ENCODE measurements around the gene TLL1.

The TLL1 gene

GRCh38 chr4:165894159-165894558 is 21.1 kb downstream of the TLL1 start:
- DNase-seq (ENCODE audit: low spot score): no peak

- DNase-seq (ENCODE audit: low spot score): no peak
Observed at GRCh38 chr4:165905405-165906027, 32.5 kb downstream of the TLL1 start.

GRCh38 chr4:165906272-165906671 is 33.2 kb downstream of the TLL1 start:
- no peak for DNase-seq (ENCODE audit: low spot score)

GRCh38 chr4:165909947-165910346 is 36.9 kb downstream of the TLL1 start:
- DNase-seq (ENCODE audit: low spot score): no peak

GRCh38 chr4:165915215-165915614 is 42.2 kb downstream of the TLL1 start:
- DNase-seq (ENCODE audit: low spot score): no peak

GRCh38 chr4:165921546-165921945 is 48.5 kb downstream of the TLL1 start:
- no peak for DNase-seq (ENCODE audit: low spot score)

- no peak for DNase-seq (ENCODE audit: low spot score)
Observed at GRCh38 chr4:165922747-165923146, 49.7 kb downstream of the TLL1 start.

GRCh38 chr4:165926307-165926706 is 53.3 kb downstream of the TLL1 start:
- DNase-seq (ENCODE audit: low spot score): no peak

GRCh38 chr4:165927366-165927765 is 54.3 kb downstream of the TLL1 start:
- DNase-seq (ENCODE audit: low spot score): no peak

- no peak for DNase-seq (ENCODE audit: low spot score)
Observed at GRCh38 chr4:165927815-165928214, 54.8 kb downstream of the TLL1 start.

- DNase-seq (ENCODE audit: low spot score): no peak
Observed at GRCh38 chr4:165928601-165929000, 55.6 kb downstream of the TLL1 start.

GRCh38 chr4:165929662-165930061 is 56.6 kb downstream of the TLL1 start:
- DNase-seq (ENCODE audit: low spot score): no peak

- no peak for DNase-seq (ENCODE audit: low spot score)
Observed at GRCh38 chr4:165931741-165932140, 58.7 kb downstream of the TLL1 start.

GRCh38 chr4:165944900-165945299 is 71.9 kb downstream of the TLL1 start:
- no peak for DNase-seq (ENCODE audit: low spot score)

GRCh38 chr4:165945991-165946390 is 73.0 kb downstream of the TLL1 start:
- no peak for DNase-seq (ENCODE audit: low spot score)

- DNase-seq (ENCODE audit: low spot score): no peak
Observed at GRCh38 chr4:165947019-165947418, 74.0 kb downstream of the TLL1 start.

GRCh38 chr4:165953181-165953580 is 80.1 kb downstream of the TLL1 start:
- DNase-seq (ENCODE audit: low spot score): no peak

GRCh38 chr4:165963621-165964020 is 90.6 kb downstream of the TLL1 start:
- no peak for DNase-seq (ENCODE audit: low spot score)

- DNase-seq (ENCODE audit: low spot score): no peak
Observed at GRCh38 chr4:165964591-165964990, 91.6 kb downstream of the TLL1 start.

GRCh38 chr4:165965503-165965902 is 92.5 kb downstream of the TLL1 start:
- no peak for DNase-seq (ENCODE audit: low spot score)

GRCh38 chr4:165966833-165967232 is 93.8 kb downstream of the TLL1 start:
- DNase-seq (ENCODE audit: low spot score): no peak

GRCh38 chr4:165967486-165967885 is 94.4 kb downstream of the TLL1 start:
- no peak for DNase-seq (ENCODE audit: low spot score)

- DNase-seq (ENCODE audit: low spot score): no peak
Observed at GRCh38 chr4:165970703-165971420, 97.8 kb downstream of the TLL1 start.

GRCh38 chr4:165971446-165971845 is 98.4 kb downstream of the TLL1 start:
- DNase-seq (ENCODE audit: low spot score): no peak
